GM20431 (cell line): ENCODE measurements around the gene DHCR7.

ENCODE experiments used
- in situ Hi-C: fragments of 300-500 bp; cut with MseI, MboI; formaldehyde crosslinking; loops from one replicate; pipeline ENCODE4 v1.15.0; 2020; ENCODE audit warnings: low sequenced_read_pairs; ENCODE audit not compliant: unreplicated experiment

DHCR7 gene

GRCh38 chr11:71459076-71459766 lies 11.0 kb upstream of the DHCR7 start:
- in situ Hi-C loops = no loop called here

GRCh38 chr11:71458146-71459070 lies 10.2 kb upstream of the DHCR7 start:
- in situ Hi-C loops = no loop called here

DNA sequence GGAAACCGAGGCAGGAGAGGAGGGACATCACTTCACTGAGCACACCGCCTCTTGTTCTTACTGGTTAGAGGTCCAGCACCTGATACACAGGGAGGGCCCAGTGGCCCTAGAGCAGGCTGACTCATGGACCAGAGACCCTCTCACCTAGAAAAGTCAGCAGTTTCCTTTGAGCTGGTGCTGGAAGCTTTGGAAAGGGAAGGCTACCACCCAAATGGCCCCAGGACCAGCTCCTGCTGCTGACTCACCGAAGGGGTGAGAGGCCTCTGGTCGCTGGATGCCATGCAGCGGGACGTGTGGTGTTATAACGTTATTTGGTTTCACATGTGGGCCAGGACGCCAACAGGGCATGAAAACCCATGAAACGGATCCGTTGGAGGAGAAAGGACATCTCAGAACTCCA lies 8.6 kb upstream of the DHCR7 start:
- in situ Hi-C loops = no loop called here

- in situ Hi-C loops = no loop called here
Observed at GRCh38 chr11:71456294-71456693, 8.1 kb upstream of the DHCR7 start.

GRCh38 chr11:71454470-71455113 lies 6.4 kb upstream of the DHCR7 start:
- in situ Hi-C loops = no loop called here

GRCh38 chr11:71453918-71454304 lies 5.7 kb upstream of the DHCR7 start:
- in situ Hi-C loops = no loop called here

DNA sequence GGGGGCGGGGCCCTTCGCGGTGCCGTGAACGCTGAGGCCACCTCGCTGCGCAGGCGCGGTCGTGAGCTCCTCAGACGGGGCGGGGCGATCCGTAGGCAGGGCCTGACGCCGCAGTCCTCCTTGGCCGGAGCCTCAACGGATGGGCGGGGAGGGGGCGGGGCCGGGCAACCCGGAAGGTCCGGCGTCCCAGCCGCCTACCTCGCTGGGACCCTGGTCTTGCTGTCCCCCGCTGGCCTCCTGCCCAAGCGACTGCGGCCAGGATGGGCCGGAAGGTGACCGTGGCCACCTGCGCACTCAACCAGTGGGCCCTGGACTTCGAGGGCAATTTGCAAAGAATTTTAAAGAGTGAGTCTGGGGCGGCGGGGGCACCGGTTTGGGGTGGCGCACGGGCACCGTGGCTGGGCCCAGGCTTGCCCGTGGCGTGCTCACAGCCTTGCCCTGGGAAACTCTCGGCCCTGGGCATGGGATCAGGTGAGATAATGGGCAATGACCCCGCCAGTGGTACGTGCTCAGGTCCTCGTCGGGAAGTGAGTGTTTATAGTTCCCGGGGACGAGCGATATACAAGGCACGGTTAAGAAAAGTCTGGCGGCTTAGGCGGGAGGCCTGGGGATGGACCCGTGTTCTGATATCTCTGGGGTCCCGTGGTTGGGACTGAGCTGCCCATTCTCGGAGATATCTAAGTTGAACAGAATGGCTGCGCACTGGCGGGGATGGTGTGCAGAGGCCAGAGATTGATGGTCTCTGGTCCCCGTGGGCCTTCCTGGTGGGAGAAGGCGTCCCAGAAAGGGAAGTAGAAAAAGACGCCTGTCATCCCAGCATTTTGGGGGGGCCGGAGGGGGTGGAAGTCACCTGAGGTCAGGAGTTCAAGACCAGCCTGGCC lies 5.1 kb upstream of the DHCR7 start, which contains the start of gene NADSYN1:
TSS of gene NADSYN1 (plus strand) at position 167 of the 881 bp plus-strand sequence. CDS start at position 261, 94 bp downstream.
- in situ Hi-C loops = no loop called here

DNA sequence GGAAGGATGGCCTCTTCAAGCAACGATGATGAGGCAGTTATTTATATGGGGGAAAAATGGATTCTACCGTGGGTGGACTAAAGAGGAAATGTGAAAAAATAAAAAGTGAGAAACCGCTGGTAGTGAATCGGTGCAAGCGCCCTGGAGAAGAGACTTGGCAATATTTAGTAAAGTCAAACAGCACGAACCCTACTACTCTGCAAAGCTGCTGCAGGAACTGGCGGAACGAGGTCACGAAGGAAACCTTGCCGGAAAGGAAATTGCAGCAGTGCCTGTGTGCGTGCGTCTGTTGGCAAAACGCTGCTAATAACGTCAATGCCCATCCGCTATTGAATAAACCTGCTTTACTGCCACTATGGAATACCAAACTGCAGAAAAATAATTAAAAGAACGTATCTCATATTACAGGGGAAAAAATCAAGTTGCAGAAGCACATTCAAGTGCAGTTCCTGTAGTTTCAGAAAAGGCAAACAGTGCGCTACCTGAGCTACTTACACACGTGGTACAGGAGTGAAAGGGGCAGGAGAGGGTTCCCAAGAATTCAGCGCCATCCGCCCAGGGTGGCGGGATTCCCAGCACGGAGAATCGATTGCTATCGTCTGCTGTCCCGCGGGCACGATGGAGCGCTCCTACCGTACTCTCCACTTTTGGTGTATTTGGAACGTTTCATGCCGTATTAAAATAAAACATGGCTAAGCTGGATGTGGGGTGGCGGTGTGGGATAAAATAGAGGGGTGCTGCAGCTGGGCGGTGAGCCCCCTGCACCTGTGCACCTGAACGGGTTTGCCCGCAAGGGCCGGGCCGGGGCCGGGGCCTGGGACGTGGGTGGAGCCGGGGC lies 4.2 kb upstream of the DHCR7 start:
- in situ Hi-C loops = no loop called here

- in situ Hi-C loops = no loop called here
Observed at GRCh38 chr11:71451596-71452198, 3.5 kb upstream of the DHCR7 start.

- in situ Hi-C loops = no loop called here
Observed at GRCh38 chr11:71450939-71451338, 2.7 kb upstream of the DHCR7 start.

GRCh38 chr11:71450507-71450906 lies 2.3 kb upstream of the DHCR7 start:
- in situ Hi-C loops = no loop called here

DNA sequence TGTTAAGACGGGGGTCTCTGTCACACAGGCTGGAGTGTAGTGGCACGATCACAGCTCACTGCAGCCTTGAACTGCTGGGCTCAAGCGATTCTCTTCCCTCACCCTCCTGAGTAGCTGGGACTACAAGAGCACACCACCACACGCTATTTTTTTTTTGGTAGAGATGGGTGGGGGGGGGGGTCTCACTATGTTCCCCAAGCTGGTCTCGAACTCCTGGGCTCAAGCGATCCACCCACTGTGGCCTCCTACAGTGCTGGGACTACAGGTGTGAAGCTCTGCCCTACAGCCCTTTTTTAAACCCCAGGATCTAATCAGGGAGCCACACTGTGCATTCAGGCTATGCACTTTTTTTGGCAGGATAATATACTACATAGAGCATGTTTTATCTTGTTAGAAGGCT lies 1.4 kb upstream of the DHCR7 start:
- in situ Hi-C loops = no loop called here

DNA sequence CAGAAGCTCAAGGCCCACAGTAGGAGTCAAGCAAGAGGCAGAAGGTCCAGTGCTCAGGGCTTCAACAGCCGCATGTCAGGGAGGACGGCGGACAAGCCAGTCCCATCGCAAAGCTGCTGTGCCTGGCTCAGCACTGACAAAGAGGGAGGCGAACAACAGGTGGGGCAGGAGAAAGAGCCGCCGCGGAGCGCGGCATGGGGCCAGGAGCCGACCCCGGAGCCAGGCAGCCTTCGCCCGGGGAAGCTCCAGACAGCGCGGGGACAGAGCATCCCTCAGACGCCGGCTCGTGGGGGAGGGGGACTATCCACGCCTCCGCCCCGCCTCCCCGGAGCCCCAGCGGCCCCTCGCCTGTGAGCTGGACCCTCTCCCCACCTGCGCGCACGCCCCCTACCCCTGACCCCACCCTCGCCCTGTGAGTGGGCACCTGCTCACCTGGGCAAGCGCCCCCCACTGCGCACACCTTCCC lies 369 bp downstream of the DHCR7 start:
- in situ Hi-C loops = no loop called here

GRCh38 chr11:71446942-71447688 lies 1.1 kb downstream of the DHCR7 start:
- in situ Hi-C loops = no loop called here

- in situ Hi-C loops = no loop called here
Observed at GRCh38 chr11:71446150-71446549, 2.0 kb downstream of the DHCR7 start.

- in situ Hi-C loops = no loop called here
Observed at GRCh38 chr11:71444811-71445210, 3.4 kb downstream of the DHCR7 start.

- in situ Hi-C loops = no loop called here
Observed at GRCh38 chr11:71443736-71444445, 4.3 kb downstream of the DHCR7 start.
